ENCODE results near the gene ACBD4. TPM values are rescaled to one million over a fixed set of nuclear protein-coding genes. Genes with fewer than 3 reads are reported as not detected.
A peak's percentile ranks its signal among the peaks of the same experiment; 100 is the strongest.

The ACBD4 gene
- total RNA-seq, 4 donors from 2014 or later = 1.7 to 6.9 (median 4.5) TPM

DNA sequence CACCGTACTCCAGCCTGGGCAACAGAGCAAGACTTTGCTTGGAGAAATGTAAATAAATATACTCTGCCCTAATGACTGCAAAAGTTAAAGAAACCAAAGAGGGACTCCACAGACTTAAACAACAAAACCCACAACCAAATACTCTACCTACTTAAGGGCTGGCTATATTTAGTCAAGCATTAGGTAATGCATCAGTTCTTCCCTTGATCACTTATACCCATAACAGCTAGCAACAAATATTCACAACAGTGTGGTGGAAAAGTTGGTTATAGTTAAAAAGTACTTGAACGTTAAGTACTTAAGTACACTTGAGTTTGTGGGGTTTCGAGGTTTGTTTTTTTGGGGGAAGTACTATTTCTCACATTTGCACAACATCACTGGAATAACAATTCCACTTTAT lies 20.8 kb downstream of the ACBD4 start:
- Histone ChIP-seq H3K4me1 (peaks cover 30 to 82% (median 51%) of the 10 kb centered on the region in 3 donors), H3K9me3 (no peaks in the 10 kb centered on the region), H3K36me3 (peaks cover 0 to 5% (median 0%) of the 10 kb centered on the region in 3 donors), H3K4me3 (no peak overlapping the region), H3K27me3 (no peaks in the 10 kb centered on the region), H3K27ac (peak overlapping the region in 1 of 4 donors; percentile 50)
- intact Hi-C loops (cut with DNase I) = no loop called here
- no peak for TF ChIP-seq POLR2A (IDR thresholded peaks at IDR 0.05)
- TF ChIP-seq, protein P1, sequence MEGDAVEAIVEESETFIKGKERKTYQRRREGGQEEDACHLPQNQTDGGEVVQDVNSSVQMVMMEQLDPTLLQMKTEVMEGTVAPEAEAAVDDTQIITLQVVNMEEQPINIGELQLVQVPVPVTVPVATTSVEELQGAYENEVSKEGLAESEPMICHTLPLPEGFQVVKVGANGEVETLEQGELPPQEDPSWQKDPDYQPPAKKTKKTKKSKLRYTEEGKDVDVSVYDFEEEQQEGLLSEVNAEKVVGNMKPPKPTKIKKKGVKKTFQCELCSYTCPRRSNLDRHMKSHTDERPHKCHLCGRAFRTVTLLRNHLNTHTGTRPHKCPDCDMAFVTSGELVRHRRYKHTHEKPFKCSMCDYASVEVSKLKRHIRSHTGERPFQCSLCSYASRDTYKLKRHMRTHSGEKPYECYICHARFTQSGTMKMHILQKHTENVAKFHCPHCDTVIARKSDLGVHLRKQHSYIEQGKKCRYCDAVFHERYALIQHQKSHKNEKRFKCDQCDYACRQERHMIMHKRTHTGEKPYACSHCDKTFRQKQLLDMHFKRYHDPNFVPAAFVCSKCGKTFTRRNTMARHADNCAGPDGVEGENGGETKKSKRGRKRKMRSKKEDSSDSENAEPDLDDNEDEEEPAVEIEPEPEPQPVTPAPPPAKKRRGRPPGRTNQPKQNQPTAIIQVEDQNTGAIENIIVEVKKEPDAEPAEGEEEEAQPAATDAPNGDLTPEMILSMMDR (IDR thresholded peaks at IDR 0.05) = no peak
- DNase-seq = no peak
- WGBS, 2 donors = 86 to 90% methylated on average over 3 of the region's 3 CpGs

DNA sequence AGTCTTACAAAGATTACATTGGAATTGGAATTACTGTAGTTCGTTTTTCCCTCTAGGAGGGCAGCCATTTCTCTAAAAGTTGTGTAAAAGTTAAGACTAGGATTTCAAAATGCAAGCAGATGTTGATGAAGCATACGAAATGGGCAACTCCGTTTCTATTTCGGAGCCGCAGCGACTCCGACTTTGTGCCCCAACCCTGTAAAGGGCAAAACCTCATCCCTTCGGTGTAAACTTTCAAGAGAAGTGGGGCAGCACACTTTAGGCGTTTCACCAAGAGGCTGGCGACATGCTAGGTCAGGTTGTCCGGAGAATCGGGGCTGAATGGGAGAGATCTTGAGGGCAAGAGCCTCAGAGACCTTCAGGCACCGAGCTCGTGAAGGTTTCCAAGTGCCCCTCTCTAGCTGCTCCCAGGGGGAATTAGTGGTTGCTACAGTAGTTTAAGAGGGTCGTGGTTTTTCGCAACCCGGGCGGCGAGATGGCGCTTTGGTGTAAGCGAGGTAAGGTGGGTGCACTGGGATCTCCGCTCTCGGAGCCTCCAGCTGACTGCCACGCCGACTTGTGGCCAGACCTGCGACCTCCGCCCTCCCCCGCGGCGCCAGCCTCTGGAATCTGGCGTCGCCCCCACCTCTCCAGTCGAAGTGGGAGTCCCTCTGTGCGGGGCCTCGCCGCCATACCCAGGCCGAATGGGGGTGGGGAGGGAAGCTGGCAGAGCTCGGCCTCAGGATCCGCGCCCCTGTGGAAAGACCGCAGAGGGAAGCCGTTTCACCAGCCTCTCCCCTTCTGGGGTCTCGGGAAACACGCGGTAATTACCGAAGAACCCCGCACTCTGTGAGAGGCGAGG lies 25.2 kb downstream of the ACBD4 start:
- 0 to 1% methylated on average over 9 to 12 of the region's 48 CpGs for WGBS, 2 donors
- intact Hi-C loops (cut with DNase I) = no loop called here
- DNase-seq = no peak
- Histone ChIP-seq H3K4me3 (peak overlapping the region; percentile 79 to 98 (median 86)), H3K27ac (peak overlapping the region; percentile 98 to 100 (median 98)), H3K9me3 (no peaks in the 10 kb centered on the region), H3K4me1 (peaks cover 25 to 62% (median 38%) of the 10 kb centered on the region in 3 donors), H3K36me3 (peaks cover 0 to 5% (median 0%) of the 10 kb centered on the region in 3 donors), H3K27me3 (no peaks in the 10 kb centered on the region)
- TF ChIP-seq POLR2A (IDR thresholded peaks at IDR 0.05) = no peak
- TF ChIP-seq, protein P1 (IDR thresholded peaks at IDR 0.05) = peak in 2 of 6 experiments; percentile 11 to 17

DNA sequence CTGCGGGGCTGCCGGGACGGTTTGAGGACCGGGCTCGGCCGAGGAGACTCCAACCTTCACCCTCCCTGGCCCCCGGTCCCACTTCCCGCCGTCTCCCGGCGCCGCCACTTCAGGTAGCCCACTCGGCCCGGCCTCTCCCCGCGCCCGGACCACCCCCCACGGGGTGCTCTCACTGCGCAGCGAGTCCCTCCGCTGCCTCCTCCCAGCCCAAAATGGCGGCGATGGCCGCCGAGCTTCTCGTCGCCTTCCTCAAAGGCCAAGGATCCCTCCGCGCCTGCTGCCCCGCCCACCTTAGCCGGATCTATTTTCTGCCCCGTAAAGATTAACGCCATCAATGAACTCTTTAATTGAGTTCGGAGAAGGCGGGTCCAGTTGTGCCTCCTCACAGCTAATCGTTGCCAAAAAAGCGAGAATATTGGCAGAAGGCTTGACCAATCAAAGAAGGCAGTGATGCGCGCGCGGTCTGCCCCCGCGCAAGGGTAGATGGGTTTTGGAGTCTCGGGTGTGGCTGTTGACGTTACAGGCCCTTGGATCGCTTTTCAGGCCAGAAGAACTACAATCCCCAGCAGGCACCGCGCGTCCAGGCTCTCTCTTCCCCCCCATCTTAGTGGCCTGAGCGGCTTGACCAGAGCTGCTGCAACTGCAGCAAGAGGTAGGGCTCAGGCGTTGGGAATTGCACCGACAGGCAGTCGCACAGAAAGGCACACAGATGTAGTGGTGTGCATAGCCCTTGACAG lies 26.0 kb downstream of the ACBD4 start, which contains the start of gene HEXIM2:
Gene HEXIM2 (plus strand): TSS at position 588 of the 737 bp plus-strand sequence. CDS start 919 bp downstream, outside the sequence.
- Histone ChIP-seq H3K4me3 (peak within 1 kb of the TSS; percentile 79 to 98 (median 86)), H3K9me3 (no peaks in the 10 kb centered on the region), H3K27ac (peak within 1 kb of the TSS; percentile 98 to 100 (median 98)), H3K4me1 (peaks cover 22 to 57% (median 36%) of the 10 kb centered on the region in 3 donors), H3K27me3 (no peaks in the 10 kb centered on the region), H3K36me3 (peaks cover 0 to 5% (median 0%) of the 10 kb centered on the region in 3 donors)
- intact Hi-C loops (cut with DNase I) = no loop called here
- DNase-seq = peak; percentile 95
- 0% methylated on average over 2 to 32 of the region's 53 CpGs for WGBS, 2 donors
- TF ChIP-seq POLR2A (IDR thresholded peaks at IDR 0.05) = peak in 3 of 4 donors; percentile 80 to 96 (median 90)
- TF ChIP-seq, protein P1 (IDR thresholded peaks at IDR 0.05) = peak in 1 of 6 experiments; percentile 2

DNA sequence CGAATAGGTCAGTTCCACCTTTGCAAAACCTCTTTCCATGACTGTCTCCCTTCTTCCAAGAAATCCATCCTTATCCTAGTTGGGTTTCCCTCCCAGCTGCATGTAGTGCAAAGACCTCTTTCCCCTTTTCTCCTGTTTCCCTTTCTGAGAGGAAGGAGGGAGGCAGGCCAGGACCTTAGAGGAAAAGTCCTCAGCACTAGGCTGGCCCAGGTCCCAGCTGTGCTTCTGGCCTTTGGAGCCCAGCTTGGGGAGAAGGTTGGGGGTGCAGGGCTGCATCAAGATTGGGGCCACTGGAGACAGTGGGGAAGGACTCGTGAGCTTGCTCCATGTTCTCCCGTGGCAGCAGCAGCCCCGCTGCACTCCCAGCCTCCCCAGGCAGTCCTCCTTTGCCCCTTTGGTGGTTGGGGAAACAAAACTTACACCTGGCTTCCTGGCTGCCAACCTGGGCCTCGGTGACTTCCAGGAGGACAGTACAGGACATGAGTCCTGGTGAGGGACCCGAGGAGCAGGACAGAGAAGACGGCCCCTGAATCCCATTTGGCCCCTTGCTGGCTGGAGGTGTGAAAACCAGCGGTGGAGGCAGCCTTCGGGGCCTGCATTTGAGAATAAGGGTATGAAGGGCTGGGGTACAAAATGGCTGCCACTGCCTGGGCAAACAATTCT lies 26.7 kb downstream of the ACBD4 start:
- peak overlapping the region; percentile 52 to 99 (median 76) for H3K27ac ChIP-seq
- peaks cover 0 to 5% (median 0%) of the 10 kb centered on the region in 3 donors for H3K36me3 ChIP-seq
- peak overlapping the region; percentile 2 to 98 (median 81) for H3K4me3 ChIP-seq
- no peaks in the 10 kb centered on the region for H3K9me3 ChIP-seq
- intact Hi-C loops (cut with DNase I) = no loop called here
- TF ChIP-seq, protein P1 (IDR thresholded peaks at IDR 0.05) = no peak
- no peak for TF ChIP-seq POLR2A (IDR thresholded peaks at IDR 0.05)
- DNase-seq = no peak
- 34 to 55% methylated on average over 4 to 6 of the region's 9 CpGs for WGBS, 2 donors
- H3K4me1 ChIP-seq = peaks cover 22 to 55% (median 36%) of the 10 kb centered on the region in 3 donors
- H3K27me3 ChIP-seq = no peaks in the 10 kb centered on the region

Measured in esophagus squamous epithelium (tissue), 5 donors.